Measurements from ENCODE around the gene MSANTD3. TPM values are rescaled to one million over a fixed set of nuclear protein-coding genes. Genes with fewer than 3 reads are reported as not detected.
"Not testable (repeated sequence)": the region's sequence is repeated elsewhere in the genome, so short reads cannot be mapped to it uniquely, and the experiment has no call there.

Gene MSANTD3
- total RNA-seq, 1 experiment from 2014 or later = 35.7 TPM

DNA sequence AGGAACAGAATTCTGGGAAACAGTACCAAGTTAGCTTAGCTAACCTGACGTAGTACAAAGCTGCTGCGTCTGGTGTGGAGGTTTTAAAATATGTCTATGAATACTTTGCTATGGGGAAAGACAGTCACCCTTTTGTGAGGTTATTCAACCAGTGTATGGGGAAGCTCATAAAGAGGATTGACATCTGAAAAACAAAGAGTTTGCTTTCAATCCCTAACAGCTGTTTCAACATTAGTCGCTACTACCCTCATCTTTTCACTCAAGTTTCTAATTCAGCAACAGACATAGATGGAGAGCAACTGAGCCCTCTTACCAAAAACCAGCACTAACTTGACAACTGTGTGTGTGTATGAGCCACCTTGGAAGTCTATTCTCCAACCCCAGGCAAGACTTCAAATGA is 7.8 kb upstream of the MSANTD3 start:
- Histone ChIP-seq H3K9me3 (ENCODE audit: control insufficient read depth, low read depth, low read length) (no peaks in the 10 kb centered on the region), H3K4me1 (ENCODE audit: insufficient read depth, low read length) (no peaks in the 10 kb centered on the region), H3K14ac (ENCODE audit: insufficient read depth, low read length) (no peak overlapping the region), H3K27ac (ENCODE audit: insufficient read length, low read depth, low read length) (no peak overlapping the region), H3K79me1 (ENCODE audit: insufficient read depth, low read depth, low read length, poor library complexity, severe bottlenecking) (no peaks in the 10 kb centered on the region), H2BK5ac (ENCODE audit: insufficient read length, low read length) (no peak overlapping the region), H2BK120ac (ENCODE audit: low read depth, low read length, poor library complexity, severe bottlenecking) (no peak overlapping the region), H2BK15ac (ENCODE audit: low read depth, low read length) (no peak overlapping the region), H2AK5ac (ENCODE audit: insufficient read length, low read length) (no peak overlapping the region), H2AFZ (ENCODE audit: low read length) (no peak overlapping the region), H3K23me2 (ENCODE audit: insufficient read length, low read depth, low read length, poor library complexity, severe bottlenecking) (no peaks in the 10 kb centered on the region), H4K91ac (ENCODE audit: insufficient read length, low read depth, low read length) (no peak overlapping the region), H4K8ac (replicated peaks; ENCODE audit: insufficient read length, low read depth, low read length) (no peak overlapping the region), H3K4ac (ENCODE audit: low read depth, low read length) (no peak overlapping the region), H3T11ph (ENCODE audit: low read length) (no peak overlapping the region), H3K9ac (ENCODE audit: extremely low read depth, insufficient read length, low read length) (no peak overlapping the region), H4K20me1 (ENCODE audit: control insufficient read depth, insufficient read depth, insufficient read length) (no peaks in the 10 kb centered on the region), H3K79me2 (ENCODE audit: insufficient read depth, low read length) (no peaks in the 10 kb centered on the region), H2BK20ac (ENCODE audit: low read depth, low read length, poor library complexity, severe bottlenecking) (no peak overlapping the region), H3K23ac (ENCODE audit: insufficient read length, low read depth, low read length) (no peak overlapping the region), H3K18ac (ENCODE audit: insufficient read length, low read depth, low read length) (no peak overlapping the region), H3K27me3 (ENCODE audit: insufficient read depth, low read length) (no peaks in the 10 kb centered on the region), H4K5ac (ENCODE audit: insufficient read length, low read depth, low read length) (no peak overlapping the region), H2BK12ac (ENCODE audit: insufficient read length, low read depth, low read length) (no peak overlapping the region), H3K56ac (ENCODE audit: insufficient read length, low read depth, low read length) (no peak overlapping the region), H3K4me2 (ENCODE audit: insufficient read depth, insufficient read length, low read length) (no peak overlapping the region)
- H3K4me3 Mint-ChIP-seq = no peak overlapping the region
- no peaks in the 10 kb centered on the region; a peak in 1 of 4 replicates for H3K4me1 Mint-ChIP-seq
- H3K9me3 Mint-ChIP-seq = no peaks in the 10 kb centered on the region
- H3K27me3 Mint-ChIP-seq (ENCODE audit: low read depth) = peaks cover 3% of the 10 kb centered on the region; the same call in 1 of the 2 replicates
- TF ChIP-seq CTCF (conservative IDR thresholded peaks at IDR 0.05) = no peak
- H3K27ac Mint-ChIP-seq = no peak overlapping the region
- no peaks in the 10 kb centered on the region for H3K36me3 Mint-ChIP-seq (ENCODE audit: insufficient read depth in 1 of 3, low read depth in 3 of 3)
- no CpG with 5 or more reads among the region's 3 CpGs for WGBS (ENCODE audit: extremely low coverage, insufficient read length, low lambda C conversion rate)
- no peak for DNase-seq

DNA sequence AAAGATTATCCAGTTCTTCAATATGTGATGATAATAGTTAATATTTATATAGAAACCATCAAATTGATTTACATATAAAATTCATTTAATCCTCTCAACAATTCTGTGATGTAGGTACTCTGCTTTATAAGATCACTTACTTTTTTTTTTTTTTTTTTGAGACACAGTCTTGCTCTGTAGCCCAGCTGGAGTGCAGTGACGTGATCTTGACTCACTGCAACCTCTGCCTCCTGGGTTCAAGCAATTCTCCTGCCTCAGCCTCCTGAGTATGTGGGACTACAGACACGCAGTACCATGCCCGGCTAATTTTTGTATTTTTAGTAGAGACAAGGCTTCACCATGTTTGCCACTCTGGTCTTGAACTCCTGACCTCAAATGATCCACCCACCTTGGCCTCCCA is 5.8 kb upstream of the MSANTD3 start:
- not testable (repeated sequence) for H3K9me3 Mint-ChIP-seq; H3T11ph ChIP-seq (ENCODE audit: low read length); H2BK12ac ChIP-seq (ENCODE audit: insufficient read length, low read depth, low read length); H4K20me1 ChIP-seq (ENCODE audit: control insufficient read depth, insufficient read depth, insufficient read length); H3K36me3 Mint-ChIP-seq (ENCODE audit: insufficient read depth in 1 of 3, low read depth in 3 of 3); H3K9me3 ChIP-seq (ENCODE audit: control insufficient read depth, low read depth, low read length); H3K79me2 ChIP-seq (ENCODE audit: insufficient read depth, low read length); H3K18ac ChIP-seq (ENCODE audit: insufficient read length, low read depth, low read length); H3K23me2 ChIP-seq (ENCODE audit: insufficient read length, low read depth, low read length, poor library complexity, severe bottlenecking); H3K9ac ChIP-seq (ENCODE audit: extremely low read depth, insufficient read length, low read length); H3K4me1 Mint-ChIP-seq; H3K27me3 Mint-ChIP-seq (ENCODE audit: low read depth); H2BK15ac ChIP-seq (ENCODE audit: low read depth, low read length); H3K14ac ChIP-seq (ENCODE audit: insufficient read depth, low read length); H4K8ac ChIP-seq (replicated peaks; ENCODE audit: insufficient read length, low read depth, low read length); H3K4me2 ChIP-seq (ENCODE audit: insufficient read depth, insufficient read length, low read length); H3K4me1 ChIP-seq (ENCODE audit: insufficient read depth, low read length); H4K91ac ChIP-seq (ENCODE audit: insufficient read length, low read depth, low read length); H2AFZ ChIP-seq (ENCODE audit: low read length); H3K27me3 ChIP-seq (ENCODE audit: insufficient read depth, low read length); DNase-seq; H2AK5ac ChIP-seq (ENCODE audit: insufficient read length, low read length); H2BK5ac ChIP-seq (ENCODE audit: insufficient read length, low read length); H3K79me1 ChIP-seq (ENCODE audit: insufficient read depth, low read depth, low read length, poor library complexity, severe bottlenecking); H4K5ac ChIP-seq (ENCODE audit: insufficient read length, low read depth, low read length); H2BK120ac ChIP-seq (ENCODE audit: low read depth, low read length, poor library complexity, severe bottlenecking); H3K23ac ChIP-seq (ENCODE audit: insufficient read length, low read depth, low read length); H3K4ac ChIP-seq (ENCODE audit: low read depth, low read length); H3K4me3 Mint-ChIP-seq; H3K56ac ChIP-seq (ENCODE audit: insufficient read length, low read depth, low read length); H3K27ac ChIP-seq (ENCODE audit: insufficient read length, low read depth, low read length); H3K27ac Mint-ChIP-seq; H2BK20ac ChIP-seq (ENCODE audit: low read depth, low read length, poor library complexity, severe bottlenecking)
- WGBS (ENCODE audit: extremely low coverage, insufficient read length, low lambda C conversion rate) = no CpG with 5 or more reads among the region's 3 CpGs
